GM18498 (cell line): ENCODE data around the gene C4A.
"Not testable (repeated sequence)": the region's sequence is repeated elsewhere in the genome, so short reads cannot be mapped to it uniquely, and the experiment has no call there.

Experiments used
- ATAC-seq: cut with Tn5 transposase; IDR thresholded peaks from one replicate; pipeline ENCODE4 v1.9.1; 2021; ENCODE audit warnings: mild to moderate bottlenecking, moderate library complexity; ENCODE audit not compliant: unreplicated experiment

The C4A gene

DNA sequence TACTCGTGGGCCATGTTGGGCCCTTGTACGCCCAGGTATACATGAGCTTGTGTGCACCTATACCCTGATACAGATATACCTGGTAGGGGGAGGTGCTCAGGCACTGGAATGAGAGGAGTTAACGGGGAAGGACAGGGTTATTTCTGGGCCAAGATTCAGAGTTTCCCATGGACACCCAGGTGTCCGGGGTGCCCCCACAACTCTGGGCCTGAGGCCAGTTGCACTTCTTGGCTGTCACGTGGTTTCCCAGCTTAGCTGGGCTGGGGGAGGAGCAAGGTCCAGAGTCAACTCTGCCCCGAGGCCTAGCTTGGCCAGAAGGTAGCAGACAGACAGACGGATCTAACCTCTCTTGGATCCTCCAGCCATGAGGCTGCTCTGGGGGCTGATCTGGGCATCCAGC, at the start of gene C4A:
Gene C4A (plus strand): TSS at position 314 of the 400 bp plus-strand sequence. CDS start 51 bp downstream, at position 365.
- not testable (repeated sequence) for ATAC-seq

- ATAC-seq: not testable (repeated sequence)
These were observed 49.7 kb upstream of the C4A start for GRCh38 chr6:31932137-31932536.

GRCh38 chr6:31933537-31933936, 48.3 kb upstream of the C4A start:
- ATAC-seq: no peak

DNA sequence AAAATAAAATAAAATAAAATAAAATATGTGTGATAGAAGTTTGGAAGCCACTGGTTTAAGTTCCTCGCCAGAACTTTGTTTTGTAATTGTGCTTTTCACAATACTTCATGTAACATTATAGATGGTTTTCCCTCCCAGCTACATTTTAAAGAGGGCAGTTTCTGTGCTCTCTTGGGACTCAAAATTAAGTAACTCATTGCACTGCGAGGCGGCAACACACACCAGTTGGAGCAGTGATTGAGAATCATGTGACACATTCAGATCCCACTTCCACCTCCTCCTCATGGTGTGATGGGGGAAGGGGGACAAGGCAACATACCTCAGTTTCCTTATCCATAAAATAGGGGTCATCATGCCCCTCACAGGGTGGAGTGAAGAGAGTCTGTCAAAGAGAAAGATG, 46.8 kb upstream of the C4A start:
- ATAC-seq: no peak

- ATAC-seq: no peak
These were observed 46.0 kb upstream of the C4A start for GRCh38 chr6:31935823-31936222.

DNA sequence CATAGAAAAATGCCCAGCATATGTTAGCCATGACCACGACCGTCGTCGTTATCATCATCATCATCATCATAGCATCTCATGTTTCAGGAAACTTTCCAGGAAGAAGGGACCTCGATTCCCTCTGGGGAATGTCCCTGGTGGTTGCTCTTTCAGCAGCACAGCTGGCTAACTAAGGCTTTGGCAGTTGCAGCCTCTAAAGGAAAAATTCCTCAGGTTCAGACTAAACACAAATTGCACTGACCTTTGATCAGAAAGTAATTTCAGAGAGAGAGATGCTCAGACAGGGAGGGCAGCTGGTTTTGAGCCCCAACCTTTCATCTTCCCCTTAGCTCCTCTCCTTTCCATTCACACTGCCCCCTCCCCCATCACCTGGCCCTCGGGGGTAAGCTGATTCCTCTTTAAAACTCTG, 41.6 kb upstream of the C4A start:
- ATAC-seq: no peak

- no peak for ATAC-seq
These were observed 38.1 kb upstream of the C4A start for GRCh38 chr6:31943742-31944141.

DNA sequence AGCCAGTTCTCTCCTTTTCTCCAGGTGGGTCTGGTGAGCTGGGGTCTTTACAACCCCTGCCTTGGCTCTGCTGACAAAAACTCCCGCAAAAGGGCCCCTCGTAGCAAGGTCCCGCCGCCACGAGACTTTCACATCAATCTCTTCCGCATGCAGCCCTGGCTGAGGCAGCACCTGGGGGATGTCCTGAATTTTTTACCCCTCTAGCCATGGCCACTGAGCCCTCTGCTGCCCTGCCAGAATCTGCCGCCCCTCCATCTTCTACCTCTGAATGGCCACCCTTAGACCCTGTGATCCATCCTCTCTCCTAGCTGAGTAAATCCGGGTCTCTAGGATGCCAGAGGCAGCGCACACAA, 36.7 kb upstream of the C4A start:
- ATAC-seq: no peak

GRCh38 chr6:31945507-31946369, 36.1 kb upstream of the C4A start, which contains the start of gene CFB:
Gene CFB, plus strand, starts transcription at chr6:31946095. Its CDS starts 127 bp downstream, at chr6:31946222.
- no peak for ATAC-seq

GRCh38 chr6:31946370-31946885, 35.4 kb upstream of the C4A start:
- no peak for ATAC-seq

DNA sequence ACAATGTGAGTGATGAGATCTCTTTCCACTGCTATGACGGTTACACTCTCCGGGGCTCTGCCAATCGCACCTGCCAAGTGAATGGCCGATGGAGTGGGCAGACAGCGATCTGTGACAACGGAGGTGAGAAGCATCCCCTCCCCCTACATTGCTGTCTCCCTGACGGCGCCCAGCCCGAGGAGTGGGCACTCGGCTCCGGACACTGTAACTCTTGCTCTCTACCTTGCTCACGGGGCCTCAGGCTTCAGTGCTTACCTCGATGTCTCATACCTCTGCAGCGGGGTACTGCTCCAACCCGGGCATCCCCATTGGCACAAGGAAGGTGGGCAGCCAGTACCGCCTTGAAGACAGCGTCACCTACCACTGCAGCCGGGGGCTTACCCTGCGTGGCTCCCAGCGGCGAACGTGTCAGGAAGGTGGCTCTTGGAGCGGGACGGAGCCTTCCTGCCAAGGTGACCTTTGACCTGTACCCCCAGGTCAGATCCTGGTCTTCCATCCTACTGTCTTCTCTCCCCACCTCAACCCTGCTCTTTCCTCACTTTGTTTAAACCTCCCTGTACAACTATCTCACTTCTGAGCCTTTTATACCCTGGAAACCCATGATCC, 34.7 kb upstream of the C4A start:
- ATAC-seq: no peak

DNA sequence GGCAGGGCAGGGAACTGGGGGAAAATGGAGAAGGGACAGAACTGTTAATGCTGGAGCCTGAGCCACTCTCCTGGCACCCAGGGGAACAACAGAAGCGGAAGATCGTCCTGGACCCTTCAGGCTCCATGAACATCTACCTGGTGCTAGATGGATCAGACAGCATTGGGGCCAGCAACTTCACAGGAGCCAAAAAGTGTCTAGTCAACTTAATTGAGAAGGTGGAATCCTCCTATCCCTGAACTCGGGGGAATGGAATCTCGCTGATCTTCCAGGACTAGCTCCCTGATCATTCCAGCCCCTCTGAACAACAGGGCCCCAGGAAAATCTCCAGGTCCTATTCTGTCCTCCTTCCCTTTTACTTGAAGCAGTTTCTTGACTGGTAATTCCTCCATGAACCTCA, 34.0 kb upstream of the C4A start:
- ATAC-seq: no peak

DNA sequence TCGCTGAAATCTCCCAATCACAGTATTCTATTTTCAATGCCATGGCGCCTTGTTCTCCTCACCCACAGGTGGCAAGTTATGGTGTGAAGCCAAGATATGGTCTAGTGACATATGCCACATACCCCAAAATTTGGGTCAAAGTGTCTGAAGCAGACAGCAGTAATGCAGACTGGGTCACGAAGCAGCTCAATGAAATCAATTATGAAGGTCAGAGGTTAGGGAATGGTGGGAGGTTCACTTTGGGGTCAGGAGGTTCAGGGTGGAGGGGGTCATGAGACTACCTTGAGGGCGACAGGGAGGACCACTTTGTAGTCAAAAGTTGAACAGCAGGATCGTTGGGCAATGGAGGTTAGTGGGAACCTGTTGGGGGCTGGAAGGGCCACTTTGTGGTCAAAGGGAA, 33.6 kb upstream of the C4A start:
- ATAC-seq: no peak

- ATAC-seq: no peak
These were observed 33.0 kb upstream of the C4A start for GRCh38 chr6:31948753-31949413.

DNA sequence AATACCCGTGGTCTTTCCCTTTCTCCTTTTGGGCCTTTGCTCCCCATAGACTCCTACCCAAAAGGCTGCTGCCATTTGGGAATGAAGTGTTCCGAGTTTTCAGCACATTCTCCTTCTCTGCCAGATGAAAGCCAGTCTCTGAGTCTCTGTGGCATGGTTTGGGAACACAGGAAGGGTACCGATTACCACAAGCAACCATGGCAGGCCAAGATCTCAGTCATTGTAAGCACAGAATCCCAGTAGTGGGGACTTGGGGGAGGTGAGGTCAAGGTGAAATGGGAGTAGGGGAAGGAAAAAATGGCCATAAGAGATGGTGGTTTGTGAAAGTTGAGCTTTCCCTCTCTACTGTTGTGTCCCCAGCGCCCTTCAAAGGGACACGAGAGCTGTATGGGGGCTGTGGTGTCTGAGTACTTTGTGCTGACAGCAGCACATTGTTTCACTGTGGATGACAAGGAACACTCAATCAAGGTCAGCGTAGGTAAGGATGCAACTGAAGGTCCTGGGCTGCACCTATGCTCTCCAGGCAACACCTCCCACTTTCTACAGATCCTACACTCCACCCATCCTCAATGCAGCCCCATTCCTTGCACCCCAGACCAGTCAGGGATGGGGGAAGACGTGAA, 31.8 kb upstream of the C4A start:
- no peak for ATAC-seq

- ATAC-seq: no peak
These were observed 29.6 kb upstream of the C4A start for GRCh38 chr6:31952140-31952805.

DNA sequence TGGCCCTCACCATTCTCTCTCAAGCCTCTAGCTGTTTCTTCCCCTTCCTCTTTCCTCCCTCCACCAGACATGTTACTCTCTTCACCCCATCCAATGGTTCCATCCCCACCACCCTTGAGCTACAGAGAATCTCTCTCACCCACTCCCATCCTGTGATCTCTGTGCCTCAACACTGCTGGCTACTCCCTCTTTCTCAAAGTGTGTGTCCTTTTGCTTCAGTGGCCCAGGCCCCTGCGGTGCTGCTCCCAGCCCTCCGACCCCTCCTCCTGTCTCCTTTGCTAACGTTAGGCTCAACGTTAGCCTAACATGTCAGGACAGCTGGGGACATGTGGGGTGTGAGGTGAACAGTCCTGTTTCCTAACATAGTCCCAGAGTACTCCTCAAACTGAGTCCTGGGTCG, 29.0 kb upstream of the C4A start:
- ATAC-seq: no peak

DNA sequence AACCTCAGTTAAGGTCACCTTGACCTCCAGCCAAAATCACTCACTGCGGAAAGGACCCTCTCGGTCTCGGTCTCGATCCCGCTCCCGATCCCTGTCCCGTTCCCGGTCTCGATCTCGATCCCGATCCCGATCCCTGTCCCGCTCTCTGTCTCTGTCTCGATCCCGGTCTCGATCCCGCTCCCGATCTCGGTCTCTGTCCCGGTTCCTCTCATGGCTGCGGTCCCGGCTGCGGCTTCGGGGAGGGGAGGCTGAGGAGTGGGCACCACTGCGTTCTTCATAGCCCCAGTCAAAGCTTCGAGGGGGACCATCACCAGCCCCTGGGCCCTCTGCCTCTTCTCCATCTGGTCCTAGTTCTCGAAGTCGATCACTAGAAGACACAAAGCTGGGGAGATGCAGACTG, 27.3 kb upstream of the C4A start:
- ATAC-seq: no peak

GRCh38 chr6:31956796-31957195, 25.1 kb upstream of the C4A start:
- ATAC-seq: no peak

DNA sequence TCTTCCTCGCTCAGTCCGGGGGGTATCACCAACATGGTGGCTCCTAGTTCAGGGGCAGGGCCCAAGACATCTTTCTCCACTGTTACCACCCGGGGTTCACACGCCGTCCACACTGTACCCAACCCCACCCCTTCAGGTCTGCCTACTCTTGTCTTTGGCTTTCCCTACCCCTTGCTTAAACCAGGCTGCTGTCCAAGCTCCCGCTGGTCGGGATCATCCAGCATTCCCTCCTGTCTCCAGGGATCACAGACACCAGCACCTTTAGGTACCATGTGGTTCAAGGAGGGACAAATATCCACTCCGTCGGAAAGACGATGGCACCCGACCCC, 23.5 kb upstream of the C4A start:
- ATAC-seq: peak; percentile 3
